ENCODE measurements around the gene TPD52L2. TPM values are rescaled to one million over a fixed set of nuclear protein-coding genes. Genes with fewer than 3 reads are reported as not detected.

Gene TPD52L2
- total RNA-seq, 1 donor from 2014 or later: 161 TPM

- H3K4me1 ChIP-seq: peaks cover 7 to 28% of the 10 kb centered on the region in 2 donors
- H3K27me3 ChIP-seq: no peaks in the 10 kb centered on the region
- no peak for TF ChIP-seq CTCF (IDR thresholded peaks at IDR 0.05)
- intact Hi-C loops (cut with DNase I): no loop called here
- peak overlapping the region; percentile 25 to 39 for H3K4me3 ChIP-seq
- peak overlapping the region; percentile 40 to 69 for H3K27ac ChIP-seq
- no peaks in the 10 kb centered on the region for H3K9me3 ChIP-seq
- no peak for DNase-seq (ENCODE audit: low spot score in 2 of 2)
- no peaks in the 10 kb centered on the region for H3K36me3 ChIP-seq
These were observed 10.2 kb upstream of the TPD52L2 start for GRCh38 chr20:63854766-63855362.

- intact Hi-C loops (cut with DNase I): no loop called here
- Histone ChIP-seq H3K36me3 (no peaks in the 10 kb centered on the region), H3K27me3 (no peaks in the 10 kb centered on the region), H3K4me1 (peaks cover 7 to 28% of the 10 kb centered on the region in 2 donors), H3K4me3 (peak overlapping the region in 1 of 2 donors; percentile 39), H3K9me3 (no peaks in the 10 kb centered on the region), H3K27ac (no peak overlapping the region)
- DNase-seq (ENCODE audit: low spot score in 2 of 2): no peak
- TF ChIP-seq CTCF (IDR thresholded peaks at IDR 0.05): no peak
These were observed 9.5 kb upstream of the TPD52L2 start for GRCh38 chr20:63855363-63856097.

GRCh38 chr20:63856098-63856511 is 9.0 kb upstream of the TPD52L2 start:
- no peaks in the 10 kb centered on the region for H3K27me3 ChIP-seq
- H3K27ac ChIP-seq: no peak overlapping the region
- TF ChIP-seq CTCF (IDR thresholded peaks at IDR 0.05): no peak
- no peaks in the 10 kb centered on the region for H3K9me3 ChIP-seq
- H3K36me3 ChIP-seq: no peaks in the 10 kb centered on the region
- intact Hi-C loops (cut with DNase I): no loop called here
- H3K4me1 ChIP-seq: peaks cover 7 to 28% of the 10 kb centered on the region in 2 donors
- DNase-seq (ENCODE audit: low spot score in 2 of 2): no peak
- H3K4me3 ChIP-seq: no peak overlapping the region

DNA sequence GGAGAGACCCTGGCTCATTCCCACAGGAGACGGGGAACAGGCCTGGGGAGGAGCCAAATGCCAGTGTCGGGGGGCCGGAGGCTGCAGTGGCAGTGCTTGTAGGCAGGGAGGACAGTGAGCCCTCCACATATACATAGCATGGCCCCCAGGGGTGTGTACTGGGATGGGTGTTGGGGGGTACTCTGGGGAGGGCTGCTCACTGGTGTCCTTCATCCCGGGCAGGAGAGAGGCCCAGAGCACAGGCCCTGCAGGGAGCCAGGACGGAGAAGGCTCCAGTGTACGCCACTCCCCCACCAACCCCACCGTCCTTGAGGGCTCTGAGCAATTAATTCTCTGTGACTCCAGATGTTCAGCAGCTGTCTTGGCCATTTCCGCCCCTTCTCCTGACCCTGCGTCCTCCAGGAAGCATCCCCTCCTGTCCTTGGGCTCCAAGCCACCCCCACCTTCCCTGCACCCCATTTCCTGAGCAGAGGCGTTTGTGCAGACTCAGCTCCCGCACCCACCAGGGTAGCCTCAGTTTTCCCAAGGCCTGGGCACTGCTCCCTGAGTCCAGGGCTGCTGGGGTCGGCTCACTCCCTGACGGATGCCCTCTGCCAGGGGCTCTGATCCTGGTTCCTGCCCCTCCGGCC is 7.2 kb upstream of the TPD52L2 start:
- DNase-seq (ENCODE audit: low spot score in 2 of 2): no peak
- Histone ChIP-seq H3K27ac (no peak overlapping the region), H3K9me3 (no peaks in the 10 kb centered on the region), H3K4me3 (no peak overlapping the region), H3K27me3 (no peaks in the 10 kb centered on the region), H3K36me3 (peaks cover 6 to 10% of the 10 kb centered on the region in 2 donors), H3K4me1 (peaks cover 7 to 28% of the 10 kb centered on the region in 2 donors)
- intact Hi-C loops (cut with DNase I): no loop called here
- TF ChIP-seq CTCF (IDR thresholded peaks at IDR 0.05): no peak

- no peaks in the 10 kb centered on the region for H3K27me3 ChIP-seq
- H3K4me3 ChIP-seq: no peak overlapping the region
- peak overlapping the region in 1 of 2 donors; percentile 36 for H3K27ac ChIP-seq
- peaks cover 7 to 33% of the 10 kb centered on the region in 2 donors for H3K4me1 ChIP-seq
- peak in 1 of 3 experiments; percentile 15 for TF ChIP-seq CTCF (IDR thresholded peaks at IDR 0.05)
- DNase-seq (ENCODE audit: low spot score in 2 of 2): no peak
- no peaks in the 10 kb centered on the region for H3K9me3 ChIP-seq
- H3K36me3 ChIP-seq: peaks cover 6 to 10% of the 10 kb centered on the region in 2 donors
- intact Hi-C loops (cut with DNase I): no loop called here
These were observed 6.5 kb upstream of the TPD52L2 start for GRCh38 chr20:63858393-63859165.
